Ishikawa (cell line): Measurements from ENCODE around the gene ZGPAT.

Experiments
- CEBPB ChIP-seq: IDR thresholded peaks from 2 replicates; pipeline ENCODE4 v1.6.1; 2012
- CREB1 ChIP-seq: IDR thresholded peaks from 2 replicates; pipeline ENCODE4 v1.6.1; 2012; ENCODE audit warnings: low read depth
- EGR1 ChIP-seq: IDR thresholded peaks from 2 replicates; pipeline ENCODE4 v1.6.1; 2012
- FOXM1 ChIP-seq: IDR thresholded peaks from 2 replicates; pipeline ENCODE4 v1.6.1; 2012; ENCODE audit warnings: low read depth, borderline replicate concordance
- TAF1 ChIP-seq: IDR thresholded peaks from 2 replicates; pipeline ENCODE4 v1.6.1; 2012; ENCODE audit warnings: low read depth, mild to moderate bottlenecking
- TEAD4 ChIP-seq: IDR thresholded peaks from 2 replicates; pipeline ENCODE4 v1.6.1; 2012
- YY1 ChIP-seq: IDR thresholded peaks from 2 replicates; pipeline ENCODE4 v1.6.1; 2012; ENCODE audit warnings: low read depth
- ZBTB7A ChIP-seq: IDR thresholded peaks from 2 replicates; pipeline ENCODE4 v1.6.1; 2012; ENCODE audit warnings: low read depth
- TF ChIP-seq, protein P1 (sequence below): IDR thresholded peaks from 2 replicates; pipeline ENCODE4 v1.6.1; 2012; ENCODE audit warnings: low read depth, mild to moderate bottlenecking

DNA sequence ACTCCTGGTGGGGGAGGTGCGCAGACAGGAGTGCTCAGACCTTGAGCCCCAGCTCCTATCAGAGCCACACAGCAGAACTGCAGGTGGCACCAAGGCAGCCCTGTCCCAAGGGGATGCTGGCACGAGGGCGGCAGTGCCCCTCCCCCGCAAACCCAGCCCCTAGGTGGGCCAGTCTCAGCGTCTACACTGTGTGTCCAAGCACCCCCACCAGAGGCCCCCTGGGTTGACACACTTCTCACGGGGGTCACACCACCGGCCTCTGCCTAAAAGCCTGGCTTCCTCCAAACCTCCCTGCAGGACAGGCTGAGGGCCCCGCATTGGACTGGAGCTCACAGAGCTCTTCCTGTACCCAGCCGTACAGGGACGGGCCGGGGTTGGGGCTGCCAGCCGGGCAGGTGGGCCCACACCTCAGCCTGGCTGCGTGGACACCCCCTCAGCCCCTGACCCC is 39.8 kb downstream of the ZGPAT start:
- no peak for TF ChIP-seq CREB1
- no peak for TF ChIP-seq TEAD4
- TF ChIP-seq YY1: no peak
- no peak for TF ChIP-seq TAF1
- no peak for TF ChIP-seq ZBTB7A
- TF ChIP-seq EGR1: no peak
- no peak for TF ChIP-seq CEBPB
- TF ChIP-seq FOXM1: no peak
- TF ChIP-seq, protein P1, sequence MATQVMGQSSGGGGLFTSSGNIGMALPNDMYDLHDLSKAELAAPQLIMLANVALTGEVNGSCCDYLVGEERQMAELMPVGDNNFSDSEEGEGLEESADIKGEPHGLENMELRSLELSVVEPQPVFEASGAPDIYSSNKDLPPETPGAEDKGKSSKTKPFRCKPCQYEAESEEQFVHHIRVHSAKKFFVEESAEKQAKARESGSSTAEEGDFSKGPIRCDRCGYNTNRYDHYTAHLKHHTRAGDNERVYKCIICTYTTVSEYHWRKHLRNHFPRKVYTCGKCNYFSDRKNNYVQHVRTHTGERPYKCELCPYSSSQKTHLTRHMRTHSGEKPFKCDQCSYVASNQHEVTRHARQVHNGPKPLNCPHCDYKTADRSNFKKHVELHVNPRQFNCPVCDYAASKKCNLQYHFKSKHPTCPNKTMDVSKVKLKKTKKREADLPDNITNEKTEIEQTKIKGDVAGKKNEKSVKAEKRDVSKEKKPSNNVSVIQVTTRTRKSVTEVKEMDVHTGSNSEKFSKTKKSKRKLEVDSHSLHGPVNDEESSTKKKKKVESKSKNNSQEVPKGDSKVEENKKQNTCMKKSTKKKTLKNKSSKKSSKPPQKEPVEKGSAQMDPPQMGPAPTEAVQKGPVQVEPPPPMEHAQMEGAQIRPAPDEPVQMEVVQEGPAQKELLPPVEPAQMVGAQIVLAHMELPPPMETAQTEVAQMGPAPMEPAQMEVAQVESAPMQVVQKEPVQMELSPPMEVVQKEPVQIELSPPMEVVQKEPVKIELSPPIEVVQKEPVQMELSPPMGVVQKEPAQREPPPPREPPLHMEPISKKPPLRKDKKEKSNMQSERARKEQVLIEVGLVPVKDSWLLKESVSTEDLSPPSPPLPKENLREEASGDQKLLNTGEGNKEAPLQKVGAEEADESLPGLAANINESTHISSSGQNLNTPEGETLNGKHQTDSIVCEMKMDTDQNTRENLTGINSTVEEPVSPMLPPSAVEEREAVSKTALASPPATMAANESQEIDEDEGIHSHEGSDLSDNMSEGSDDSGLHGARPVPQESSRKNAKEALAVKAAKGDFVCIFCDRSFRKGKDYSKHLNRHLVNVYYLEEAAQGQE: no peak
